Heart right ventricle (tissue), 16 donors: ENCODE data around the gene PADI1. TPM values are rescaled to one million over a fixed set of nuclear protein-coding genes. Genes with fewer than 3 reads are reported as not detected.

Experiments
- ATAC-seq, 8 donors: fragments of 200-7000 bp; cut with Tn5 transposase; one replicate each; pipeline ENCODE4 v1.9.1; 2020; ENCODE audit warnings: mild to moderate bottlenecking in 8 of 8, moderate library complexity in 8 of 8, moderate number of reproducible peaks in 1 of 8
- DNase-seq, 2 donors: peaks; one replicate each; pipeline ENCODE4 v3.0.0-alpha.2; 2020
- H3K27ac ChIP-seq, 10 donors: fragments of 200-600 bp; sonication (generic) in 2 of 10; one replicate each; pipeline versions ENCODE4 v1.5.0 to v1.8.0; 2020 to 2022; ENCODE audit warnings: mild to moderate bottlenecking in 3 of 10
- H3K27me3 ChIP-seq, 7 donors: fragments of 200-600 bp; one replicate each; pipeline ENCODE4 v1.8.0; 2021 to 2022; ENCODE audit warnings: mild to moderate bottlenecking in 2 of 7
- H3K36me3 ChIP-seq, 9 donors: fragments of 200-600 bp; sonication (generic) in 1 of 9; one replicate each; pipeline versions ENCODE4 v1.5.0 to v1.8.0; 2020 to 2022; ENCODE audit warnings: mild to moderate bottlenecking in 2 of 9
- H3K4me1 ChIP-seq, 9 donors: fragments of 200-600 bp; sonication (generic) in 1 of 9; one replicate each; pipeline versions ENCODE4 v1.5.0 to v1.8.0; 2020 to 2022; ENCODE audit warnings: mild to moderate bottlenecking in 4 of 9
- H3K4me3 ChIP-seq, 10 donors: fragments of 200-600 bp; sonication (generic) in 2 of 10; one replicate each; pipeline versions ENCODE4 v1.5.0 to v1.8.0; 2020 to 2022; ENCODE audit warnings: mild to moderate bottlenecking in 7 of 10, moderate library complexity in 2 of 10
- H3K9me3 ChIP-seq, 11 donors: fragments of 200-600 bp in 10 of 11; sonication (generic) in 2 of 11; one replicate each; pipeline versions ENCODE4 v1.5.0 to v1.8.0; 2013 to 2022; ENCODE audit warnings: mild to moderate bottlenecking in 2 of 11, control low read depth in 1 of 11, moderate library complexity in 1 of 11
- WGBS, 2 donors: extraction: QIAGEN DNeasy Blood & Tissue Kit; methylation state at CpG; one replicate each; pipeline ENCODE4 v1.1.7; 2013; ENCODE audit warnings: inconsistent platforms in 1 of 2; 5-methylcytosine and 5-hydroxymethylcytosine counted together
- intact Hi-C, 10 donors: fragments of 100-400 bp; cut with DNase I; formaldehyde crosslinking; loops; one replicate each; pipeline versions ENCODE4 v1.11.1 to v1.14.2; 2022
- polyA plus RNA-seq, 2 donors: library from polyadenylated mRNA; stranded (reverse); fragments of 200-250 nt; gene quantifications; one replicate each; pipeline ENCODE4 v1.2.3, GENCODE V29; 2013
- total RNA-seq, 10 donors: library from RNA; stranded (reverse); fragmentation: NEBNext Ultra II Directional in 3 of 10; extraction: Animal tissue kit (Norgen Biotek cat#: 25700) in 3 of 10; gene quantifications; one replicate each; pipeline versions ENCODE4 v1.2.1 to v1.2.4, GENCODE V29; 2021 to 2023
- TF ChIP-seq, protein P1 (sequence below), 9 donors: fragments of 200-600 bp; sonication (generic) in 2 of 9; IDR thresholded peaks; one replicate each; pipeline versions ENCODE4 v1.5.0 to v1.8.0; 2021 to 2022; ENCODE audit warnings: antibody characterized with exemption in 9 of 9, mild to moderate bottlenecking in 5 of 9, moderate library complexity in 1 of 9
- donor health status: Arrhythmogenic right ventricular cardiomyopathy.
- donor health status: ischemic (EF 13 %, LVEDD 7.1; RV severe dilation, severe dysfunction).
- donor health status: healthy with polysubstance abuse.
- donor health status: DM: no; HTN: yes; CAD: no.
- donor health status: DM: no; HTN: no; CAD: no.
- donor health status: ischemic (EF 25% LVEDD 6.9; RV normal size, moderate dysfunction).
- donor health status: ischemic (EF 25% LVEDD 5.7; RV mildly dilated, moderate dysfunction).
- donor health status: healthy.
- donor health status: DM: yes; HTN: yes; CAD: no.
- donor health status: Ischemic cardiomyopathy.
- donor health status: ischemic (EF 35%, LVEDD 5.7; RV mildly dilated, moderate dysfunction).
- donor health status: nonischemic (EF 11% LVEDD 7.7; RV severe dilation, severe dysfunction).
- donor health status: DM: yes; HTN: yes; CAD: no.
- donor health status: PGD.
- donor health status: ischemic (EF 29% LVEDD 5.4; RV normal size, mild dysfunction).
- donor health status: nonischemic (EF 23%, LVEDD 6.1; RV moderate dilation, normal function).

PADI1 gene
- total and polyA plus RNA-seq, 12 donors, result 0.01 TPM; not detected in 11

DNA sequence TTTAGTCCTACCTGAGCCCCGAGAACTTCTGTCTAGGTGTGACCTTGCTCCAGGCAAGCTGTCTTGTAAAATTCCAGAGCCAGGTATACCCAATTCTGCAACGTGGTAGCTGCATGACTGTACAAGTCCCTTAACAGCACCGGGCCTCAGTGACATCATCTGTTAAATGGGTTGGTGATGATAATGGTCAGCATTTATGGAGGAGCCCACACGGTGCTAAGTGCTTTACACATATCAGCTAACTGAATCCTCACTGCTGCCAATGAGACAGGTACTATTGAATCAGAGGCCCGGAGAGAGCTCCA, 37.2 kb upstream of the PADI1 start:
- H3K4me3 ChIP-seq, result no peak overlapping the region
- DNase-seq (no peak), ATAC-seq (no peak)
- TF ChIP-seq, protein P1, sequence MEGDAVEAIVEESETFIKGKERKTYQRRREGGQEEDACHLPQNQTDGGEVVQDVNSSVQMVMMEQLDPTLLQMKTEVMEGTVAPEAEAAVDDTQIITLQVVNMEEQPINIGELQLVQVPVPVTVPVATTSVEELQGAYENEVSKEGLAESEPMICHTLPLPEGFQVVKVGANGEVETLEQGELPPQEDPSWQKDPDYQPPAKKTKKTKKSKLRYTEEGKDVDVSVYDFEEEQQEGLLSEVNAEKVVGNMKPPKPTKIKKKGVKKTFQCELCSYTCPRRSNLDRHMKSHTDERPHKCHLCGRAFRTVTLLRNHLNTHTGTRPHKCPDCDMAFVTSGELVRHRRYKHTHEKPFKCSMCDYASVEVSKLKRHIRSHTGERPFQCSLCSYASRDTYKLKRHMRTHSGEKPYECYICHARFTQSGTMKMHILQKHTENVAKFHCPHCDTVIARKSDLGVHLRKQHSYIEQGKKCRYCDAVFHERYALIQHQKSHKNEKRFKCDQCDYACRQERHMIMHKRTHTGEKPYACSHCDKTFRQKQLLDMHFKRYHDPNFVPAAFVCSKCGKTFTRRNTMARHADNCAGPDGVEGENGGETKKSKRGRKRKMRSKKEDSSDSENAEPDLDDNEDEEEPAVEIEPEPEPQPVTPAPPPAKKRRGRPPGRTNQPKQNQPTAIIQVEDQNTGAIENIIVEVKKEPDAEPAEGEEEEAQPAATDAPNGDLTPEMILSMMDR (IDR thresholded peaks at IDR 0.05), result no peak
- 76 to 80% methylated on average over 5 of the region's 5 CpGs for whole genome bisulfite sequencing, 2 donors
- H3K4me1 ChIP-seq, result no peaks in the 10 kb centered on the region
- intact Hi-C loops, result no loop called here
- no peak overlapping the region for H3K27ac ChIP-seq
- no peaks in the 10 kb centered on the region for H3K36me3 ChIP-seq
- no peaks in the 10 kb centered on the region for H3K9me3 ChIP-seq
- peaks cover 0 to 40% (median 18%) of the 10 kb centered on the region in 7 donors for H3K27me3 ChIP-seq

DNA sequence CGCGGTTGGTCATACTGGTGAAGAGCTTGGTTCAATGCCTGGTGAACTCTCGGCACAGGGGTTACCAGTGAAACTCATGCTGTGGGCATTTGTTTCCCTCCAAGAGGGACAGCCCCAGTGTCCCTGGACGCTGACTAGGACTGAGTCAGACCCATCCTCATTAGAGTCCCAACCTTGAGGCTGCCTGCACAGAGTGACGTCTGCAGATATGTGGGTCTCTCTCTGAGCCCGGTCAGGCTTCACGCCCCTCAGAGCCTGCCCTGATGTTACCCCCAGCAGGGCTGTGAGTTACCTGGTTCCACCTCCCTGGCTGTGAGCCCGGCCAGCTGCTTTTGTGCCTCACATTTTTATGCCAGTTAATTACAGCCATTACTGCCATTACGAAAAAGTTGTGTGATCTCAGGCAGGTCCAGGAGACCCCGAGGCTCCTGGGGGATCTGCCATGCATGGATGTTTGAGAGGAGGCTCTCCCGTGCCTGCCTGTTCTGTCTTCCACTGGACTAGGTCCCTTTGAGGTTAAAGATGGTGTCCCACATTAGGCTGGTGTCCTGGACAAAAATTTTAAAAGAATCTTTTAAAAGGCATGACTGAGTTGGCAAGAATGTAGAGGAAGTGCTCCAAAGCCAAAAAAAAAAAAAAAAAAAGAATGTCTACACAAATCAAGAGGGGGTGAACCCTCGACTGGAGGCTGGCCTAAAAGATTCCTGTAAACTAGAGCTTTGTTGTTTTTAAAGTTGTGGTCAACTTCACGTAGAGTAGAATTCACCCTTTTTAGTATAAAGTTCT, 36.6 kb upstream of the PADI1 start:
- Histone ChIP-seq H3K27ac (no peak overlapping the region), H3K4me1 (no peaks in the 10 kb centered on the region), H3K4me3 (no peak overlapping the region), H3K36me3 (no peaks in the 10 kb centered on the region), H3K27me3 (peaks cover 0 to 35% (median 17%) of the 10 kb centered on the region in 7 donors), H3K9me3 (no peaks in the 10 kb centered on the region)
- 63 to 64% methylated on average over 13 of the region's 13 CpGs for WGBS, 2 donors
- DNase-seq (no peak), ATAC-seq (no peak)
- TF ChIP-seq, protein P1 (IDR thresholded peaks at IDR 0.05), result no peak
- intact Hi-C loops, result no loop called here

DNA sequence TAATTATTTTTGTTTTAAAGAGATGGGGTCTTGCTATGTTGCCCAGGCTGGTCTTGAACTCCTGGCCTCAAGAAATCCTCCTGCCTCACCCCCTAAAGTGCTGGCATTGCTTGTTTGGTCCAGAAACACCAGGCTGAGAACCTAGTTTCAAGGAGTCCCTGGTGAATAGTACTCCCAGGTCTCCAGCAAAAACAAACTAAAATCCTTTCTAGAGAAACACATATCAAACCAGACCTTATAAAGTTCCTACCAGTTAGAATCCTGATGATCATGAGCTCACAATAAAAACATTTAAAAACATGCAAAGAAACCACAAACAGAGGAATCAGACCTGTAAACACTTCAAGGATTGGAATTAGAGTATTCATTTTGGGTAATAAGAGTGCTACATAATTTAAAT, 34.4 kb upstream of the PADI1 start:
- DNase-seq, result no peak
- no peaks in the 10 kb centered on the region for H3K4me1 ChIP-seq
- H3K27ac ChIP-seq, result no peak overlapping the region
- intact Hi-C loops, result no loop called here
- no peak overlapping the region for H3K4me3 ChIP-seq
- ATAC-seq, result no peak
- TF ChIP-seq, protein P1 (IDR thresholded peaks at IDR 0.05), result no peak
- H3K36me3 ChIP-seq, result no peaks in the 10 kb centered on the region
- H3K9me3 ChIP-seq, result no peaks in the 10 kb centered on the region
- H3K27me3 ChIP-seq, result peaks cover 0 to 49% (median 29%) of the 10 kb centered on the region in 7 donors

DNA sequence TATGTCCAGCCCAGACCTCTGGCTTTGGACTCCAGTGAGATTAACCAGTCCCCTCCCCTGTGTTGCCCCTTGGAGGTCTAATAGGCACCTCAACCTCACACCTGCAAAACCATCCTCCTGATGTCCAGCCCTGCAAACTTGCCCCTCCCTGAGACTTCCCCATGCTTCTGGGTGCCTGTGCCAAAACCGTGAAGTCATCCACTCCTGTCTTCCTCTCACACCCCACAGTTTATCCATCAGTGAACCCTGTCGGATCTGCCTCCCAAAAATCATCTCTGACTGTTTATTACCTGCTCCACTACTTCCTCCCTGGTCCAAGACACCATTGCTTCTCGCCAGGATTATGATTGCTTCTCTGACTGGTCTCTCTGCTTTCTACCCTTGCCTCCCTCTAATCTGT, 31.7 kb upstream of the PADI1 start:
- Histone ChIP-seq H3K27me3 (peaks cover 0 to 41% (median 17%) of the 10 kb centered on the region in 7 donors), H3K27ac (no peak overlapping the region), H3K9me3 (no peaks in the 10 kb centered on the region), H3K36me3 (no peaks in the 10 kb centered on the region), H3K4me3 (no peak overlapping the region), H3K4me1 (no peaks in the 10 kb centered on the region)
- TF ChIP-seq, protein P1 (IDR thresholded peaks at IDR 0.05), result no peak
- ATAC-seq, result no peak
- DNase-seq, result no peak
- 59 to 70% methylated on average over 3 of the region's 3 CpGs for WGBS, 2 donors
- intact Hi-C loops, result no loop called here
